Measurements from ENCODE around the gene HMGXB3.
A peak's percentile ranks its signal among the peaks of the same experiment; 100 is the strongest.

The HMGXB3 gene

DNA sequence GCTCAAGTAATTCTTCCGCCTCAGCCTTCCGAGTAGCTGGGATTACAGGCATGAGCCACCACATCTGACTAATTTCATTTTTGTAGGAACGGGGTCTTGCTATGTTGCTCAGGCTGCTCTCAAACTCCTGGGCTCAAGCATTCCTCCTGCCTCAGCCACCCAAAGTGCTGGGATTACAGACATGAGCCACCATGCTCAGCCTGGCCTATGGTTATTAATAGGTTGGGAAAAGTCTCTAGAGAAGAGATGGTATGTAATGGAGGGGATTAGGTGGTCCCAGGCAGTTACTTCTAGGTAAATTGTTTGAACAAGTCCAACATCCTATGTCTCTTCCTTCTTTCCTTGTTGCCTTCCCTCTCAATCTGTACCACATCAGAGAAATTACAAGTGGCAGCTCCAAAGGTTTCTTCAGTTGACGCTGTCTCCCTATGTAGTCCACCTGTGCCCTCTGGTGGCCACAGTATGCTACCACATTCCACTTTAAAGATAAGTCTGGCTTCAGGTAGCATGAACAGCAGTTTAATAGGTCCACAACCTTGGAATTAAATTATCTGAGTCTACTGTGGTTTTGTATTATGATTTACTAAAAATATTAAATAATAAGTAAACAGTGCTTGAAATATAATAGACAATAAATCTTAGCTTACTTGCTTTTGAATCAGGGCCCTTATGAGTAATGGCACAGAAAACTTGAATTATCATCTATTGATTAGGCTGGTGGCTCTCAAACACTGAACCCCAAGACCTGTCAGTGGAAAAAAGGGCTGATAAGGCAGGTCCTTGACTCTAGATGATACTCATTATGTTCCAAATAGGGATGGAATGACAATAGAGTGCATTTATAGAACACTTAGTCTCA, 9.8 kb upstream of the HMGXB3 start:
- DNase-seq, result peak; percentile 35

DNA sequence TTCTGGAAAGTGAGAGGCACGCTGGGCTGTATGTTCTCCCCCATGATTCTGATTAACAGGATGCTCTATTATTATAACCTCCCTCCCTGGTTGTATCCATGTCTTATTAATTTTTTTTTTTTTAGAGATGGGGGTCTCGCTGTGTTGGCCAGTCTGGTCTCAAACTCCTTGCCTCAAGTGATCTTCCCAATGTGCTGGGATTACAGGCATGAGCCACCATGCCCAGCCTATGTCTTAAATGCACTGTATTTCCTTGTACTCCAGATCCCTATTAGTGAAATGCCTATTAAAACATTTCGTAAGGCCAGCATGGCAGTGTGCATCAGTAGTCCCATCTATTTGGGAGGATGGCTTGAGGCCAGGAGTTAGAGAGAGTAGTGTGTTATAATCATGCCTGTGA, 7.1 kb upstream of the HMGXB3 start:
- DNase-seq, result no peak

- DNase-seq, result no peak
These were observed 4.9 kb upstream of the HMGXB3 start for GRCh38 chr5:149995385-149996204.

DNA sequence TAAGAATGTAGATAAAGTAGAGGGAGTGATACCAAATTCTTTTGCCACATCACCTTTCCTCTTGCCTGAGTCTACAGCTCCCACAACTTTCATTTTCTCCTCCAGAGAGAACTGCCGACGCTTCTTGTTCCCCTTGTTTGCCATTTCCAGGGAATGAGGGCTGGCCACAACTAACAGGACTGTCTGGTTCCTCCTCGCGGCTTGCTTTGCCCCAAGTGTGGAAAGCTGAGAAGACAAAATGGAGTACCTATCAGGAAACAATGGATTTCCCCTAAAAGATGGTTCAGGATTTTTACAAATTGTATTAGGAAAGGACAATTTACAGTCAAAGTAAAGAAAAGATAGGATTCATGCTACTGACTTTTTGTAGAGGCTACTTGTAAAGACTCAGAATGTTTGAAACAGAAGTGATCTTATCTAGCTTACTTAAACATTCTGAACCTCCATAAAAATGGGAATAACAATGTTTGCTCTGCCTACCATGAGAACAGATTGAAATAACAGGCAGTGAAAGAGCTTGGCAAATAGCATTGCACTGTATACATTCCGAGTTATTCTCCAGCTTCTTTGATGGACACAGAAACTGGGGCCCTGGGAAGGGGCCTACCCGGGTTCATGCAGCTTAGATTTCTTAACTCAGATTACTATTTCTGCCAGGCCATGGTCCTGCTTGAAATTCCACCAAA, 4.2 kb upstream of the HMGXB3 start:
- DNase-seq, result no peak

DNA sequence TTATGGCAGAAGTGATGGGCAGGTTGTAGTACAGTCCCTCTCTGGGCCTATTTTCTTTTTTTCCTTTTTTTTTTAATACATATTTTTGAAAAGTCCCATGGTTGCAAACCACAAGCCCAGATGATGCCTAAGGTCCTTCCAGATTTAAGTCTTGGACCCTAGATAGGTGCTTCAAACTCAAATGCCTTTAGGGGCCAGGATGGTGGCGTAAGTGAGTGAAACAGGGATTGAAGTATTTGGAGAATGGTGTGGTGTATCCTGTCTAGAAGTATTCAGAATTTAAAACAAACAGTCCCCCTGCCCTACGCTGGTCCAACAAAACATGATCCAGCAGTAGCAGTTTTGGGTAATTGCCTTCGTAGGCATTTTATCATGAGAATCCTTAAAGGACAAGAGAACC, 2.3 kb upstream of the HMGXB3 start:
- no peak for DNase-seq

GRCh38 chr5:149999359-149999758, 1.2 kb upstream of the HMGXB3 start:
- DNase-seq, result no peak

DNA sequence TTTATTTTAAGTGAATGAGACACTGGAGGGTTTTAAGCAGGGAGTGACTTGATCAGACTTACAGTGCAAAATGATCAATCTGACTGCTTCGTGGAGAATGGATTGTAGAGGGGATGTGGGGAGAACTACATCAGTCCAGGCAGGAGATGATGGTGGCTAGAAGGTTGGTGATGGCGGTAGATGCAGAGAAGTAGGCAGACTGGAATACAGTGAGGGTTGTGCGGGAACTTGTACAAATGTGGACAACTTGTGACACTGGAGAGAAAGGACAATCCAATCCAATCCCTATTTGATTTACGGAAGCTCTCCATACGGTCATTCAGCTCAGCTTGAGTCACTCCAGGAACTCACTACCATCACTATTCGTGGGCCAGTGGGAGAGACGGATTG, 678 bp upstream of the HMGXB3 start:
- no peak for DNase-seq

- no peak for DNase-seq
These were observed 586 bp downstream of the HMGXB3 start for GRCh38 chr5:150000990-150001659.

DNA sequence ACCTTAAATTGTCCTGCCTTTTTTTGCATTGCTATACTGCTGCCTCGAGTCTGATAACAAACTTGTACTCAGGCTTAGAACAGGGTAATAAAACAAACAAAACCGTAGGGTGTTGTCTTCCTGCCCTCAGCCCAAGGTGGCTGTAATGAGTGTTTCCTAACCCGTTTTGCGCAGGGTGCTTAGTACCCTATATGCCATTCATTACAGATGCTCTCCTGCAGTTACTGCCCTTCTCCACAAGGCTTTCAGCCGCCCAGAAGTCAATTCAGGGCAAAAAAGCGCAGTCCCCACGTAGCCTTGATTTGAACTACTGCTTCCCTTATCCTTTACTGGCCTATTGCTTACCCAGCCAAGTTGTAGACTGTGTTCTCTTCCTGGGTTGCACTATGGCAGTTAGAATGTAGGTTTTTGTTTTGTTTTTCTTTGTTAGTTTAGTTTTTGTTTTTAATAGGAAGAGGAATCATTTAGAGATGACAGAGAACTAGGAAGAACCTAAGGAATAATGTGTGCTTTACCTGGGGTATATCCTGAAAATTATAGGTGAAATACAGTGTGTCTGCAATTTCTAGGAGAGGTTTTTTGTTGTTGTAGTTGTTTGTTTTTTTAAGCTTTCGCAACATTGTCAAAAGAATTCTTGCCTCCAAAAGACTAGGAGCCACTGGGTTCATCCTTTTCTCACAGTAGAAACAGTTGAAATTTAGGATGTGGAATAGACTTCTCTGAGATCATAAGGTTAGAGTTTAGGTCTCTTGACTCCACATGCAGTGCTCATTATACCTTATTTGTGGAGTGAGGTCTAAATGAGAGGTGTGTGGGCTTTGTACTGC, 1.3 kb downstream of the HMGXB3 start:
- no peak for DNase-seq

DNA sequence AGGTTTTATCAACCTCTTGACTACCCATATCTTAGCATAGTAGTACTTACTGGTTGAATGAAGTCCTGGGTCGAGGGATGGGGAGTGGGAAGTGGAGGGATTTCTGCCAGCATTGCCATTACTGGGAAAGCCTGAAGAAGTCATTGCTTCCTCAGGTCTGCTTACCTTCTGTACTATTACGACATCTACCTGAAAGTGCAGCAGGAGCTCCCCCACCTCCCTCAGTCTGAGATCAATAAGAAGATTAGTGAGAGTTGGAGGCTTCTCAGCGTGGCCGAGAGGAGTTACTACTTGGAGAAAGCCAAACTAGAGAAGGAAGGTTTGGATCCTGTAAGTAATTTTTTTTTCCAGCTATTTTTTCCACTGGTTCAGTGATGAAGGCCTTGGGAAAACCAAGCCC, 5.8 kb downstream of the HMGXB3 start:
- no peak for DNase-seq

DNA sequence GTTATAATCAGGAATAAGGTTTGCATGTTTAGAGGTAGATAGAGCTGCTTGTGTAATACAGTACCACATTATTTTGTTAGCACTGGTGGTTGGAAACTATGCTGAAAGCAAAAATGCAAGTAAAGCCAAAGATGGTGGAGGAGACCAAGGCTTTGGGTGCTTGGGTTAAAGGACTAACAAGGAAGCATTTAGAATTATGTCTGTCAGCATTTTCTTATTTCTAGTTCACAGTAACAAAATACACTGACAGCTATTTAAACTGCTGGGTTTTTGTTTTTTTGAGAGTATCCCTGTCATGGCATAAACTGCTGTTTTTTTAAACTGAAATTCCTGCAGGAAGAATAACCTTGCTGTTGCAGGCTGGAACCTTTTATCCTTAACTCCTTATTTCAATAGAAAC, 6.5 kb downstream of the HMGXB3 start:
- no peak for DNase-seq

DNA sequence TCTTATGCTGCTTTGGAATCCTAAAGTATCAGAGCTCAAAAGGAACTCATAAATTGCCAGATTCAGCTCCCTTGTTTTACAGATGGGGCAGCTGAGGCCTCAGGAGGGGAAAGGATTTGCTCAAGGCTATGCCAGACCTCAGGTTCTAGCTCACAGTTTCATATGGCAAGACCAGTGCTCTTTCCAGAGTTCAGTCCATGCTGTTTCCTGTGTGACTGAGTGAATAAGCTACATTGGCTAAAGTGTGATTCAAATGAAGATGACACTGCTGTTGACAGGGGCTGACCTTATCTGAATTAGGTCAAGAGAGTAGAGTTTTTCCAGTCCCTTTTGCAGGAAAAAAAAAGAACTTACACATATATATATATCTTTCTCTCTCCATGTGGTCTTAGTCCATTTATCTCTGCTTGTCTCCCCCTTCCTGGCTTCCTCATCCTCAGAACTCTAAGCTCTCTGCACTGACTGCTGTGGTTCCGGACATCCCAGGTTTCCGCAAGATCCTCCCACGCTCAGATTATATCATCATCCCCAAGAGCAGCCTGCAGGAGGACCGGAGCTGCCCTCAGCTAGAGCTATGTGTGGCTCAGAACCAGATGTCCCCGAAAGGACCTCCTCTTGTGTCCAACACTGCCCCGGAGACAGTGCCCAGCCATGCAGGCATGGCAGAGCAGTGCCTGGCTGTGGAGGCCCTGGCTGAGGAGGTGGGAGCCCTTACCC, 9.3 kb downstream of the HMGXB3 start:
- no peak for DNase-seq

DNA sequence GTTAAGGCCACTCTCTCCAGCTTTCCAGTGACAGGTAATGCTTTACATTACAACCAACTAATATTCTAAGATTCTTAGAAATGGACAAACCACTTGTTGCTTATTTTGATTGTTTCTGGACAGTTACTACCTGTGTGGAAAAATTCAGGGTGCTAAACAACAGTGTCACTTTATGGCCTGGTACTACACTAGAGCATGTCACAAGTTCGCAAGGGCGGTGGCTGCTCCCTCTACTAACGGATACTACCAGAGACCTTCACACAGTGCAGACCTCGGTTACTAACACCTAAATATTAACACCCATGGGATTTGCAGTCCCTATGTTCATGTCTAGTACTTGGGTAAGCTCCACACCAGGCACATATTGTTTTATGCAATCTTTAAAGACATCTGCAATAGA, 13.4 kb downstream of the HMGXB3 start:
- DNase-seq, result no peak

- no peak for DNase-seq
These were observed 13.9 kb downstream of the HMGXB3 start for GRCh38 chr5:150014456-150014855.

DNA sequence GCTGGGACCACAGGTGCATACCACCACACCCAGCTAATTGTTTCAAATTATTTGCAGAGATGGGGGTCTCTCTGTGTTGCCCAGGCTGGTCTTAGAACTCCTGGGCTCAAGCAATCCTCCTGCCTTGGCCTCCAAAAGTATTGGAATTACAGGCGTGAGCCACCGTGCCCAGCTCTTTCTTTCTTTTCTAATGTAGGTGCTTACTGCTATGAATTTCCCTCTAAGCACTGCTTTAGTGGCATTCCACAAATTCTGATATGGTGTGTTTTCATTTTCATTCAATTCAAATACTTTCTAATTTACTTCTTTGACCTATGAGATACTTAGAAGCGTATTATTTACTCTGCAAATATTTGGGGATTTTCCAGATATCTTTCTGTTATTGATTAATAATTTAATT, 14.9 kb downstream of the HMGXB3 start:
- DNase-seq, result no peak

- DNase-seq, result no peak
These were observed 16.0 kb downstream of the HMGXB3 start for GRCh38 chr5:150016537-150016936.

DNA sequence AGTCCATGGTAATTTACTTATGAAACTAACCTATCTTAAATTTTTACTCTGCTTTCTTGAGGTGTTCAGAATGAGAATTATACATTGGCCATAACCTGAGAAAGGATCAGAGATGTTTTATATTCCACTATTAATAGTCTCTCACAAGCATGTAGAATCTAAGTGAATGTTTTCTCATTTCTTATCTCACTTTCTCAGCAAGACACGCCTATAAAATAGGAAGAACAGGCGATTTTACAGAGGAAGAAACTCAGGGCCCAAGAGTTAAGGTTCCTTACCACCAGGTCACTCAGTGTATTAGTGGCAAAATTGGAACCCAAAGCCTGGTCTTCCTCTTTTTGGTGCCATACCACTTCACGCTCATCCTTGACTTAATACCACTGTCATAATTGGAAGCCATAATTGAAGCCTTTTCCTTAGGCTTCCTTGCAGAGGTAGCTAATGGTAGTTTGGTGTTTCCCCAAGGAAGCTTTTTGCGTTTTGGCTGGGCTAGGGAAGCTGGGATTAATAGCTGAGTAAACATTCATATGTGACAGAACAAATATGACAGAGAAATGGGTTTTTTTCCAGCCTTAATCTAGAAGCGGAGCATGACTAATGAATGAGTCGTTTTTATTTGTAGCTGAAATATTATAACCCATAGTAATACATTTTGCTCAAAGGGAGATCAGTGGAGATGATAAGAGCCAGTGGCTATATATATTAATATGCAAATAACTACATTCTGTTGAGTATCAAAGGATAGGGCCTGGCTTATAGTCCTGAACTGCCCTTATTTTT, 16.9 kb downstream of the HMGXB3 start:
- no peak for DNase-seq

DNA sequence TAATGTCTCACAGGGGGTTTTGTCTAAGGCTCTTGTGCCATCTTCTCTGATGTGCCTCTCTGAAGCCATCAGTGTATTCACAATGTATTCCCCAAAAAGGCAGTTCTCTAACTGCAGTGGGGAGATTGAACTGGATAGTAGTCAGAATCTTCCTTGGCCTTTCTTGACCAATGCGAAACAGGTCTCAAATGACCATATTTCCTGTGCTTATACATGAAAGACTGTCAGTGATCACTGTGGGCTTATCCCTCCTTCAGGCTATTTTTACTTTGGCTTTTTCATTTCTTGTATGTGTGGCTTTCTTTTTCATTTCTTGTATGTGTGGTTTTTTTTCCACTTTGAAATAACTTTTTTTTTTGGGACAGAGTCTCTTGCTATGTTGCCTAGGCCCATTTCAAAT, 19.7 kb downstream of the HMGXB3 start:
- no peak for DNase-seq

GRCh38 chr5:150021491-150022157, 21.1 kb downstream of the HMGXB3 start:
- DNase-seq, result no peak

GRCh38 chr5:150022158-150022531, 21.6 kb downstream of the HMGXB3 start:
- DNase-seq, result no peak

Measured in T1000 (cell line).